ENCODE measurements around the gene WBP2. TPM values are rescaled to one million over a fixed set of nuclear protein-coding genes. Genes with fewer than 3 reads are reported as not detected.

WBP2 gene
- total and polyA plus RNA-seq, 2 of the 8 experiments (the other 6 are each of a cell fraction or from before 2014, with no cell fraction given) = 48.2 to 71.2 TPM

GRCh38 chr17:75836605-75837004 is 18.5 kb downstream of the WBP2 start (continued):
- TF ChIP-seq, protein P1, sequence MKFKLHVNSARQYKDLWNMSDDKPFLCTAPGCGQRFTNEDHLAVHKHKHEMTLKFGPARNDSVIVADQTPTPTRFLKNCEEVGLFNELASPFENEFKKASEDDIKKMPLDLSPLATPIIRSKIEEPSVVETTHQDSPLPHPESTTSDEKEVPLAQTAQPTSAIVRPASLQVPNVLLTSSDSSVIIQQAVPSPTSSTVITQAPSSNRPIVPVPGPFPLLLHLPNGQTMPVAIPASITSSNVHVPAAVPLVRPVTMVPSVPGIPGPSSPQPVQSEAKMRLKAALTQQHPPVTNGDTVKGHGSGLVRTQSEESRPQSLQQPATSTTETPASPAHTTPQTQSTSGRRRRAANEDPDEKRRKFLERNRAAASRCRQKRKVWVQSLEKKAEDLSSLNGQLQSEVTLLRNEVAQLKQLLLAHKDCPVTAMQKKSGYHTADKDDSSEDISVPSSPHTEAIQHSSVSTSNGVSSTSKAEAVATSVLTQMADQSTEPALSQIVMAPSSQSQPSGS (IDR thresholded peaks at IDR 0.05; ENCODE audit: low read length) = no peak
- no peak for TF ChIP-seq POLR2AphosphoS5 (IDR thresholded peaks at IDR 0.05; ENCODE audit: low read depth, low read length)
- no peak for TF ChIP-seq ATF3 (IDR thresholded peaks at IDR 0.05; ENCODE audit: insufficient read depth, low read depth, low read length)
- no peak for TF ChIP-seq TAF1 (IDR thresholded peaks at IDR 0.05; ENCODE audit: low read depth, low read length)
- no peak for TF ChIP-seq SP1 (IDR thresholded peaks at IDR 0.05; ENCODE audit: low read depth, low read length)
- no peak for TF ChIP-seq SRF (IDR thresholded peaks at IDR 0.05; ENCODE audit: low read depth, low read length)
- TF ChIP-seq EGR1 (IDR thresholded peaks at IDR 0.05; ENCODE audit: borderline replicate concordance, low read depth, low read length) = no peak
